Parathyroid adenoma (tissue), 2 donors: Measurements from ENCODE around the gene UGT2A3.
"Not testable (repeated sequence)": the region's sequence is repeated elsewhere in the genome, so short reads cannot be mapped to it uniquely, and the experiment has no call there.

Experiments
- H2AFZ ChIP-seq: fragments of 300-600 bp; sonication (generic); one replicate; pipeline ENCODE4 v1.7.0; 2017; ENCODE audit warnings: antibody characterized with exemption, mild to moderate bottlenecking
- H3K27ac ChIP-seq: fragments of 300-600 bp; sonication (generic); one replicate; pipeline ENCODE4 v1.7.0; 2017
- H3K27me3 ChIP-seq: fragments of 300-600 bp; sonication (generic); one replicate; pipeline ENCODE4 v1.7.0; 2017; ENCODE audit warnings: low read length; ENCODE audit not compliant: control insufficient read depth, insufficient read depth
- H3K36me3 ChIP-seq: fragments of 300-600 bp; sonication (generic); one replicate; pipeline ENCODE4 v1.7.0; 2017; ENCODE audit warnings: low read length; ENCODE audit not compliant: control insufficient read depth, insufficient read depth
- H3K4me1 ChIP-seq: fragments of 300-600 bp; sonication (generic); one replicate; pipeline ENCODE4 v1.7.0; 2017; ENCODE audit warnings: control low read depth
- H3K4me2 ChIP-seq: fragments of 300-600 bp; sonication (generic); one replicate; pipeline ENCODE4 v1.7.0; 2017; ENCODE audit warnings: low read length
- H3K4me3 ChIP-seq: fragments of 300-600 bp; sonication (generic); one replicate; pipeline ENCODE4 v1.7.0; 2017; ENCODE audit warnings: low read depth, low read length
- H3K79me2 ChIP-seq: fragments of 300-600 bp; sonication (generic); one replicate; pipeline ENCODE4 v1.7.0; 2017; ENCODE audit warnings: control low read depth
- H3K9ac ChIP-seq: fragments of 300-600 bp; sonication (generic); one replicate; pipeline ENCODE4 v1.7.0; 2017; ENCODE audit warnings: mild to moderate bottlenecking
- H3K9me3 ChIP-seq: fragments of 300-600 bp; sonication (generic); one replicate; pipeline ENCODE4 v1.7.0; 2017; ENCODE audit warnings: low read length; ENCODE audit not compliant: control insufficient read depth
- TF ChIP-seq, protein P1 (sequence below): fragments of 300-600 bp; sonication (generic); IDR thresholded peaks from one replicate; pipeline ENCODE4 v1.7.0; 2017; ENCODE audit warnings: antibody characterized with exemption, mild to moderate bottlenecking
- donor health status: primary hyperparathyroidism.

Gene UGT2A3

DNA sequence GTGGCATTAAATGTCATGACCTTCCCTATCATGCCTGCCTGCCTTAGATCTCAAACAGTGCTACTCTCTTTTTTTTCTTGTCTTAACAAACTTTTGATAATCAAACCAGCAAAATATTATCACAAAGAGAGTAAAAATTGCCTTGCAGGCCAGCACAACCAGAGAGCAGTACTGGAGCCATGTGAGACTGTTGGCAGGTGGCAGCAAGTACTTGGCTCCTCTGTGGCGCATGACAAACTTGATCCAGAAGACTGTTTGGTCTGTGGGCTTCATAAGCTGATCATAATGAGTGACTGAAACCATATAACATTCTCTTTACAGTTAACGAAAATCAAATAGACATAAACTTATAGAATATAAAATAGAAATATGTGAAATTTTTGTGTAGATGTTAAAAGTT is 33.3 kb upstream of the UGT2A3 start:
- Histone ChIP-seq H3K27me3 (no peaks in the 10 kb centered on the region), H3K9me3 (no peaks in the 10 kb centered on the region), H3K4me1 (no peaks in the 10 kb centered on the region), H3K4me3 (no peak overlapping the region), H3K27ac (no peak overlapping the region), H2AFZ (no peak overlapping the region), H3K4me2 (no peak overlapping the region), H3K36me3 (no peaks in the 10 kb centered on the region), H3K9ac (no peak overlapping the region), H3K79me2 (no peaks in the 10 kb centered on the region)
- TF ChIP-seq, protein P1, sequence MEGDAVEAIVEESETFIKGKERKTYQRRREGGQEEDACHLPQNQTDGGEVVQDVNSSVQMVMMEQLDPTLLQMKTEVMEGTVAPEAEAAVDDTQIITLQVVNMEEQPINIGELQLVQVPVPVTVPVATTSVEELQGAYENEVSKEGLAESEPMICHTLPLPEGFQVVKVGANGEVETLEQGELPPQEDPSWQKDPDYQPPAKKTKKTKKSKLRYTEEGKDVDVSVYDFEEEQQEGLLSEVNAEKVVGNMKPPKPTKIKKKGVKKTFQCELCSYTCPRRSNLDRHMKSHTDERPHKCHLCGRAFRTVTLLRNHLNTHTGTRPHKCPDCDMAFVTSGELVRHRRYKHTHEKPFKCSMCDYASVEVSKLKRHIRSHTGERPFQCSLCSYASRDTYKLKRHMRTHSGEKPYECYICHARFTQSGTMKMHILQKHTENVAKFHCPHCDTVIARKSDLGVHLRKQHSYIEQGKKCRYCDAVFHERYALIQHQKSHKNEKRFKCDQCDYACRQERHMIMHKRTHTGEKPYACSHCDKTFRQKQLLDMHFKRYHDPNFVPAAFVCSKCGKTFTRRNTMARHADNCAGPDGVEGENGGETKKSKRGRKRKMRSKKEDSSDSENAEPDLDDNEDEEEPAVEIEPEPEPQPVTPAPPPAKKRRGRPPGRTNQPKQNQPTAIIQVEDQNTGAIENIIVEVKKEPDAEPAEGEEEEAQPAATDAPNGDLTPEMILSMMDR, result no peak

DNA sequence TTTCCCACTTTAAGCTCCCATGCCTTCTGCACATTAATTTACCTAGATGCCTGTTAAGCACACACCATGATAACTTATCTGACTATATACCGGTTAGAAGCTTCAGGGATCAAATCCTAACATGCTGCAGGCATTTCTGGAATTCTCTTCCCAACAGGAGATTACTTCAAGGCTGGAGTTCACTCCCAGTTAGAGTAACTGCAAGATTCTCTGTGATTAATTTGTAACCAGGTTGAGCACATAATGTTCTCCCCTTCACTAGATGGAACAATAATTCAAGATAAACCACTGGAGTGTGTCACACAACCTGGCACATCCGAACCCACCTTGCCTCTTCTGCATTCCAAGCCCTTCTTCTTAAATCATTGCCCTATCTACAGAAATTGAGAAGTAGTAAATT is 11.8 kb upstream of the UGT2A3 start:
- no peak overlapping the region for H3K4me3 ChIP-seq
- H3K27me3 ChIP-seq, result no peaks in the 10 kb centered on the region
- TF ChIP-seq, protein P1, result no peak
- no peaks in the 10 kb centered on the region for H3K36me3 ChIP-seq
- H3K4me2 ChIP-seq, result no peak overlapping the region
- no peak overlapping the region for H3K9ac ChIP-seq
- H3K9me3 ChIP-seq, result no peaks in the 10 kb centered on the region
- H3K79me2 ChIP-seq, result no peaks in the 10 kb centered on the region
- no peaks in the 10 kb centered on the region for H3K4me1 ChIP-seq
- H2AFZ ChIP-seq, result no peak overlapping the region
- no peak overlapping the region for H3K27ac ChIP-seq

DNA sequence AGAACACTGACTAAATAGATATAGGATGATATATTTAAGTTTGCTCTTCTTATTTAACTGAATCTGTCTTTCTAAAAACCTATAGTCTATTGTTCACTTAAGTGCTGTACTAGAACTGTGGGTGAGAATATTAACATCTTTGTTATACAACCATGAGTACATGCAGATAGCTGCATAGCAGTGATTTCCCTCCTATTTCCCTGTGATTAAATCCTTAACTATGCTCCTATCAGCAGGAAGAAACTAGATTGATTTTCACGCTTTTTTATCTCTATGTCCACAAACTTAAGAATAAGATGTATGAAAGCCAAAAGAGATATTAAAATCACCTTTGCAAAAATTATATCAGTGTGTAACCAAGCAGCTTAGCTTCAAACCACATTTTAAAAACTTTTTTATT is 11.3 kb upstream of the UGT2A3 start:
- H3K27ac ChIP-seq, result no peak overlapping the region
- no peak overlapping the region for H2AFZ ChIP-seq
- no peak overlapping the region for H3K4me3 ChIP-seq
- no peaks in the 10 kb centered on the region for H3K9me3 ChIP-seq
- H3K79me2 ChIP-seq, result no peaks in the 10 kb centered on the region
- H3K36me3 ChIP-seq, result no peaks in the 10 kb centered on the region
- H3K9ac ChIP-seq, result no peak overlapping the region
- H3K27me3 ChIP-seq, result no peaks in the 10 kb centered on the region
- H3K4me1 ChIP-seq, result no peaks in the 10 kb centered on the region
- H3K4me2 ChIP-seq, result no peak overlapping the region
- TF ChIP-seq, protein P1, result no peak

DNA sequence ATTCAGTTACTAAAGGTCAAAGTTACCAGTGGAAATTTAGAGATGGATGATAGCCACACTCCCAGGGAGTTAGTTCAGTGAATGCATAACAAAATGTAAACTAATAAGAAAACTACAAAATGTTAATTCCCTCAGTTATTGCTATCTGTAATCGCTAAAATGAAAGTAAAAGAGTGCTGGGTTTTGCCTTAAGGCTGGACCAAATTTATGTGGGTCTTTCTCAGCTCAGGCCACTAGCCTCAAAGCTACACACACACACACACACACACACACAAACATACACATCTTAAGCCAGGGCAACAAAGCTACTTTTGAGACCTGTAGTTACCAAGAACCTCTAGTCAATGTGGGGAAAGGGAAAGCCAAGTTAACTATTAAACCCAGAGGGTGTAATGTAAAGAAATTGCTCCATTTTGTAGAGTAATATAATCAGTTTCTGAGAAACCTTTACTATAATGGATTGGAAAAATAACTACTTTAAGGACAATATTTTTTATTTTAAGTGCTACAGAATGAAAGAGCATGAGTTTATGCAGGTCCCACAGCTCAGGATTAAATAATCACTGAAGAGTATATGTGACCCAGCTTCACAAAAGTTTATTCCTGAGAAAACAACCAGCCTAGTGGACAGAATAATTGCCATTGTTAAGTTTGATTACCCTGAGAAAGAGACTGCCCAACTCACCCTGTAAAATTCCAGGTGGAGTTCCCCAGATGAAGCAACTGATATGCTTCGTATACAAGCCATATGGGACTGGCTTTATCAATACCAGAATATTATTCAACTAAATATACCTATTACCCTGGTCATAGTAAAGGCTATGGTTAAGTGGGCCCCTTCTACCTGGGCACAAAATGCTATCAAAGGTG is 8.9 kb upstream of the UGT2A3 start:
- H2AFZ ChIP-seq, result no peak overlapping the region
- no peak overlapping the region for H3K27ac ChIP-seq
- no peak overlapping the region for H3K4me3 ChIP-seq
- H3K9ac ChIP-seq, result no peak overlapping the region
- H3K9me3 ChIP-seq, result no peaks in the 10 kb centered on the region
- H3K4me1 ChIP-seq, result no peaks in the 10 kb centered on the region
- no peaks in the 10 kb centered on the region for H3K36me3 ChIP-seq
- TF ChIP-seq, protein P1, result no peak
- no peaks in the 10 kb centered on the region for H3K79me2 ChIP-seq
- H3K4me2 ChIP-seq, result no peak overlapping the region
- H3K27me3 ChIP-seq, result no peaks in the 10 kb centered on the region

DNA sequence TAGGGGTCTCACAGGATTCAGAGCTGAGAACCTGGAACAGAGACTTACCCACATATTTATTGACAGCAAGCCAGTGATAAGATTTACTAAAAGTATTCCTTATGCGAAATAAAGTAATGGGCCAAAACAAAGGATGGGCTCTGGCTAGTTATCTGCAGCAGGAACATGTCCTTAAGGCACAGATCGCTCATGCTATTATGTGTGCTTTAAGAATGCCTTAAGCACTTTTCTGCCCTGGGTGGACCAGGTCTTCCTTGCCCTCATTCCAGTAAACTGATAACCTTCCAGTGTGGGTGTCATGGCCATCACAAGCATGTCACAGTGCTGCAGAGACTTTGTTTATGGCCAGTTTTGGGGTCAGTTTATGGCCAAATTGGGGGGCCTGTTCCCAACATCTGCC is 7.5 kb upstream of the UGT2A3 start:
- not testable (repeated sequence) for H3K79me2 ChIP-seq, H3K4me1 ChIP-seq, H3K9ac ChIP-seq, H3K36me3 ChIP-seq, H3K9me3 ChIP-seq, H3K4me3 ChIP-seq, H3K27ac ChIP-seq, H3K4me2 ChIP-seq, H3K27me3 ChIP-seq, H2AFZ ChIP-seq
